GM20431 (cell line): ENCODE results near the gene IZUMO4.
"Not testable (repeated sequence)": the region's sequence is repeated elsewhere in the genome, so short reads cannot be mapped to it uniquely, and the experiment has no call there.

Experiments
- in situ Hi-C: fragments of 300-500 bp; cut with MseI, MboI; formaldehyde crosslinking; loops from one replicate; pipeline ENCODE4 v1.15.0; 2020; ENCODE audit warnings: low sequenced_read_pairs; ENCODE audit not compliant: unreplicated experiment

The IZUMO4 gene

GRCh38 chr19:2080336-2080988 is 16.3 kb upstream of the IZUMO4 start:
- in situ Hi-C loops = no loop called here

DNA sequence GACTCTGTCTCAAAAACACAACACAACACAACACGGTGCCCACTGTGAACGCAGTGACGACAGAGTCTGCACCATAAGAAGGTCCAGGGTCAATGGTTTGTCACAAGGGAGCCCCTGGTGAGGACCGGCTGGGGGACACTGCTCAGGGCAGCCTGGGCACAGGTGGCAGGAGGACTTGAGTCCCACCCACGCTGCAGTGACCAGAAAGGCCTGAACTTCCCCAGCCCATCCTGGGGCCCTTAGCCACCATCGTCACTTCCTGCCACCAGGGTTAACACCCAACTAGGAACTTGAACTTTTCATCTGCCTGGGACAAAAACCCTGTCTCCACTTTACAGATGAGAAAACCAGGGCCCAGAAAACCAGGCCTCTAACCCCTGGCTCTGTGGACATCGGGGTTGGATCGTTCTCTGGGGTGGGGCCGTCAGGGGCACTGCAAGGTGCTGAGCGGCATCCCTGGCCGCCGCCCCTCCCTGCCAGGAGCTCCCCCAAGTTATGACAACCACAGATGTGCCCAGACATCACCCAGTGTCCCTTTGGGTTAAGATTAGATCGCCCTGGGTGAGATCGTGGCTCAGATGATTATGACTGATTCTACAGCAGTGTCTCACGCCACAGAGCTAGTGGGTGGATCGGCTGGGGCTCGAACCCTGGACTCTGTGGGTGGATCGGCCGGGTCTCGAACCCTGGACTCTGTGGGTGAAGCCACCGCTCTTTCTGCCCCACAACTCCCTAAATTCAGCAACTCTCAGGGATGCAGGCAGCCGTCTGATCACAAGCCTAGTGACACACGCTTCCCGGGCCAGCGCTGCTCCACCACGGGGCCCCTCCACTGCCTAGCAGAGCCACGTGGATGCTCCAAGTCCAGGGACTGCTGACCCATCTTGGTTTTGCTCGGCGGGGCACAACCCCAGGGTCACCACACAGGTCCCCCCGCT is 14.6 kb upstream of the IZUMO4 start:
- in situ Hi-C loops = no loop called here

DNA sequence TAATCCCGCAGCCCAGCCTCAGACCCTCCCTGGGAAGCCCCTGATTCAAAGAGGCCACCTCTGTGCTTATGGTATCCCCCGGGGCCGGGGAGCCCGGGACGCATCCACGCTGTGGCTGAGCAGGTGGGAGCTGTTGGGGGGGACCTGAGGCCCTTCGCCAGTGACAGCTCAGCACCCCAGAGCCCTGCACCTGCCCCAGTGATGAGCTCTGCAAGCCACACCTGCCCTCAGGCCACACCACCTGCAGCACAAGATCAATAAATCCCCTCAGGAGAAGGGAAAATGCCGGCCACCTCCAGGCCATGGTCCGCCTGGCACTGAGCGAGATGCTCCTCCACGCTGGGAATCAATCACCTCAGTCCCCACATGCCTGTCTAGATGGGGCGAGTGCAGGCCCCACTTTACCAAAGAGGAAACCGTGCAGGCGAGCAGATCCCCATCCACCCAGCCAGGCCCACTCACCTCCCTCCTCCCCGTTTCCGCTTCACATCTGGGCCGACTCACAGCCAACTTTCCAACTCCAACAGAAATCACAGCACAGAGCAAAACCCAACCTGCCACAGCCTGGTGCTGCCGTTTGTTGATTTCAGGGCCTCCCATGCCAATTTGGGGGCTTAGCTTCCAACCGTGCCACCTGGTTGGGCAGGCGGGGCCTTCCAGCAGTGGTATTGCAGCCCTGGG is 13.4 kb upstream of the IZUMO4 start:
- in situ Hi-C loops = no loop called here

GRCh38 chr19:2084993-2085720 is 11.6 kb upstream of the IZUMO4 start:
- in situ Hi-C loops = no loop called here

- in situ Hi-C loops = not testable (repeated sequence)
Observed at GRCh38 chr19:2086695-2087620, 9.8 kb upstream of the IZUMO4 start.

DNA sequence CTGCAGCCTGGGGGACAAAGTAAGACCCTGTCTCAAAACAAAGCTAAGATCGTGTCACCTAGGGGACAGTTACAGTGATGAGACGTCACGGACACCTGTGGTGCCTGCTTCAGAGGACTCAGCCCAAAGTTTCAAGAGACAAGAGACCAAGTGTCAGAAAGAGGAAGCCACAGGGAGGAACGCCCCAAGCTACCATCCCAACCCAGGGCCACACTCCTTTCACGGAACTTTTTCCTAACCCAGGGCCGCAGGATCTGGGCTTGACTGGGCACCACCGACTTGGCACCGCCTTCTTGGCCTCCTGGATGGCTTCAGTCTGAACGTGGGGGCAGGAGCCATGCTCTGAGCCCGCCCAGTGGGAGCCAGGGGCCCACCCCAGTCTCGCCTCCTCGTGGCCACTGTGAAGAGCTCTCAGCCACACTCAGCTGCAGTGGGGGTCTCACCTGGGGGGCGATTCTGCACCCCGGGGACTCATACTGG is 9.1 kb upstream of the IZUMO4 start:
- in situ Hi-C loops = no loop called here

DNA sequence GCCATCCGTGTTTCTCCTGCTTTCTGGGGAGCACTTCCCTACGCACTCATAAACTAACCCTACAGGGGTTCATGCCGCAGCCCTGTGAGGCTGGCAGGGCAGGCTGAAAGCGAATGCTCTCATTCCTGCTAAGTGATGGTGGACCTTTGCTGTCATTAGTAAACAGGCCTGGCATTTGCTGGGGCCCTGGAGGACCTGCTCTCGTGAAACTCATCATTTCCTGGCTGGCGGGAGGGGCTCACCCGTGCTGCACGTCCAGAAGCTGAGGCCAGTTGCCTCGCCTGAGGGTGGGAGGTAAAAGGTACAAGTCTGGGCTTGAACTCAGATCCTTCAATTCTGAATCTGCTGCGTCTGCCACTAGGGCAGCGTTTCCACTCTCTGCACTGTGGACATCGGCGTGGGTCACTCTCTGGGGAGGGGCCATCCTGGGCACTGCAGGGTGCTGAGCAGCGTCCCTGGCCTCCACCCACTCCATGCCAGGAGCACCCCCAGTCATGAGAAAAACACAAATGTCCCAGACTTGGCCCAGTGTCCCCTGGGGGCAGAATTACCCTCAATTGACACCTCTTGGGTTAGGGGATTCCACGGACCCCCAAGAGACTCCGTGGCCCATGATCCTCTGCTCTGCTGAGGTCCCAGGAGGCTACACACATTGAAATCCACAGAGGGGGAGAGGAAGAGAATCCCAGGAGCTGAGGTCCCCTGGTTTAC is 7.6 kb upstream of the IZUMO4 start:
- in situ Hi-C loops = no loop called here

GRCh38 chr19:2089727-2090053 is 7.0 kb upstream of the IZUMO4 start:
- in situ Hi-C loops = no loop called here

- in situ Hi-C loops = not testable (repeated sequence)
Observed at GRCh38 chr19:2091926-2092525, 4.7 kb upstream of the IZUMO4 start.

DNA sequence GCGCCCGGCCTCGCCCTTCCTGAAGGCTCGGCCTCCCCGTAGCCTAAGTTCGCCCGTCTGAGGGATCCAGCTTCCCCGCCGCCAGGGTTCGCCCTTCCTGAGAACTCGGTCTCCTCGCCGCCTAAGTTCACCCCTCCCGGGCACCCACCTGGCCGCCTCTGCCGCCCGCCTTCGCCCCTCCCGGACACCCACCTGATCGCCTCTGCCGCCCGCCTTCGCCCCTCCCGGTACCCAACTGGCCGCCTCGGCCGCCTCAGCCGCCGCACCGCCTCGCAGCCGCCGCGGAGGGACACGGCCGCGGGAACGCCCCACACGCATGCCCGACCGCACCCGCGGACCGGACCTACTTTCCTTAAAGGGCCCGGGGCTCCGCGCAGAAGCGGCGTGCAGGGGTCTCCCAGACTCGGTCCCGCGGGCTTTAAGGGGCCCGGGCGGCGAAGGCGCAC is 658 bp upstream of the IZUMO4 start, which contains the start of gene MOB3A:
Gene MOB3A, minus strand, starts transcription at position 293 of the 446 bp plus-strand sequence. CDS start 17,766 bp downstream, outside the sequence.
- in situ Hi-C loops = no loop called here

DNA sequence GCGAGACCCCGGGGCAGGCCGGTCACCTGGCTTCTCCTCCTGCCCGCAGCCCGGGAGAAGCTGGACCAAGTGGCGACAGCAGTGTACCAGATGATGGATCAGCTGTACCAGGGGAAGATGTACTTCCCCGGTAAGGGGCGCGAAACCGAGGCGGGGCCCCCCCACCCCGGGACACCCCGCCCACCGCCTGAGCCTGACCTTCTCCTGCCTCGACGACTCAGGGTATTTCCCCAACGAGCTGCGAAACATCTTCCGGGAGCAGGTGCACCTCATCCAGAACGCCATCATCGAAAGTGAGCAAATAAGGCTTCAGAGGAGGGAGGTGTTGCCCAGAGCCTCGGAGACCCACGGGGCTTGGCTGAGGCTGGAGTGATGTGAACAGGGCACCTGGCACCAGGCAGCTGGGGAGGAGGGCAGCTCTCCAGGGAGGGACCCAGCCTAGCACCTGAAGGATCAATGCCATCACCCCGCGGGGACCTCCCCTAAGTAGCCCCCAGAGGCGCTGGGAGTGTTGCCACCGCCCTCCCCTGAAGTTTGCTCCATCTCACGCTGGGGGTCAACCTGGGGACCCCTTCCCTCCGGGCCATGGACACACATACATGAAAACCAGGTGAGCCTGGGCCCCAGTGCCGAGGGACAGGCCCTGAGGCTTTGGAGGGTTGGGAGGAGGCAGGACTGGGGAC is 629 bp downstream of the IZUMO4 start:
- in situ Hi-C loops = no loop called here

DNA sequence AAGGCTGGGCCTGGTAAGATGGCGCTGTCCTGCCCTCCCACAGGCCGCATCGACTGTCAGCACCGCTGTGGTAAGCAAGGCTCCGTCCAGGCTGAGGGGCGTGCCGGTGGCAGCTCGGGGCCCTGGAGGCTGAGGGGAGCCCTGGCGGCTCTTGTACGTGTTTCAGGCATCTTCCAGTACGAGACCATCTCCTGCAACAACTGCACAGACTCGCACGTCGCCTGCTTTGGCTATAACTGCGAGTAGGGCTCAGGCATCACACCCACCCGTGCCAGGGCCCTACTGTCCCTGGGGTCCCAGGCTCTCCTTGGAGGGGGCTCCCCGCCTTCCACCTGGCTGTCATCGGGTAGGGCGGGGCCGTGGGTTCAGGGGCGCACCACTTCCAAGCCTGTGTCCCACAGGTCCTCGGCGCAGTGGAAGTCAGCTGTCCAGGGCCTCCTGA is 1.2 kb downstream of the IZUMO4 start:
- in situ Hi-C loops = no loop called here

DNA sequence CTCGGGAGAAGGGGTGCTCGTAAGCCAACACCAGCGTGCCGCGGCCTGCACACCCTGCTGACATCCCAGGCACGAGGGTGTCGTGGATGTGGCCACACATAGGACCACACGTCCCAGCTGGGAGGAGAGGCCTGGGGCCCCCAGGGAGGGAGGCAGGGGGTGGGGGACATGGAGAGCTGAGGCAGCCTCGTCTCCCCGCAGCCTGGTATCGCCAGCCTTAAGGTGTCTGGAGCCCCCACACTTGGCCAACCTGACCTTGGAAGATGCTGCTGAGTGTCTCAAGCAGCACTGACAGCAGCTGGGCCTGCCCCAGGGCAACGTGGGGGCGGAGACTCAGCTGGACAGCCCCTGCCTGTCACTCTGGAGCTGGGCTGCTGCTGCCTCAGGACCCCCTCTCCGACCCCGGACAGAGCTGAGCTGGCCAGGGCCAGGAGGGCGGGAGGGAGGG is 2.4 kb downstream of the IZUMO4 start:
- in situ Hi-C loops = no loop called here

DNA sequence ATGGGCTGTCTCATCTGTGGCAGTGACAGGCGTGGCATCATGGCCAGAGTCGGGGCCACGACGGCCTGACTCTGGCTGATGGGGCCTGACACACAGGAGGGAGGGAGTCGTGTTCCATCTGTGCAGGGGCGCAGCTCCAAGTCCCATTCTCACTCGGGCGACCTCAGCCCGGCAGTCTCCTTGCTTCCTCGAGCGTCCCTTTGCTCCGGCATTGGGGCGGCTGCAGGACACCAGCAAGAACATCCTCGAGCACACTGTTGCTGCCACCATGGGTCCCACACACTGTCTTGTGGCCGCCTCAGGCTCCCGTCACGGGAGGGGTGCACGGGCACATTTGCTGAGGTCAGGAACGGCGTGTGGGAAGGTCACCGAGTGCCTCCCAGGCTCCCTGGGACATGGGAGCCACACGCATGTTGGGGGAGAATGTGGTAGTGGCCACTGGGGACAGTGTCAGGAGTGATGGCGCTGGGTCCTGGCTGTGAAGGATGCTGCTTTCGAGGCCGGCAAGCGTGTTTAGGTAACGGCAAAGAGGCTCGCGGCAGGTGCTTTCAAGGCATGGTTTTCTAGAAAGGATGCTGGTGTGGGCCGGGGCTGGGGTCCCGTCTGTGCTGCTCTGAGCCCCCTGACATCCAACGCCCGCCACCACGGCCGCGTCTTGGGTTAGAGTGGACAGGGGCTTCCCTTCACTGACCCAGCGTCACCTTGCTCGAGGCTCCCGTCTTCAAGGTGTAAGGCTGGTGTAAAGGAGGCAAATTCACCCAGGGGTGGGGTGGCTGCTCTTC is 3.4 kb downstream of the IZUMO4 start:
- in situ Hi-C loops = no loop called here

DNA sequence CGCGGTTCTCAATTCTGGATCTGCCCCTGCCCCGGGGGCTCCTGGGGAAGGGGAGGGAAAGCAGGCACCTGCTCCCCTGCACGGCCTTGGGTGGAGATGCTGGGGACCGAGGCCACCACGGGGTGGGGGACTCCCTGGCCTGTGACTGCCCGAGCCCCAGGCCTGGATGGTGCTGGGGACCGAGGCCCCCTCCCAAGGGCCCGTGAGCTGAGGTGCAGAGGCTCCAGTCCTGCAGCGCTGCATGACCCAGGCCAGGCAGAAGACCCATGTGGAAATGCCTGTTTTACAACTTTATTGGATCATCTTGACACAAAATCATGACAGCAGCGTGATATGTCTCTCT is 4.0 kb downstream of the IZUMO4 start:
- in situ Hi-C loops = no loop called here

GRCh38 chr19:2101417-2102335 is 5.0 kb downstream of the IZUMO4 start:
- in situ Hi-C loops = no loop called here
